Hematopoietic multipotent progenitor cell treated with erythropoietin and hydrocortisone succinate and interleukin-3 and kit ligand, for 17 days (in vitro differentiated cells): ENCODE data around the gene PF4V1.

Experiments
- DNase-seq: peaks from one replicate; pipeline ENCODE4 v3.0.0-alpha.2; 2015; ENCODE audit warnings: low spot score

Gene PF4V1

GRCh38 chr4:73847526-73848182 lies 5.4 kb upstream of the PF4V1 start:
- DNase-seq, result no peak

- DNase-seq, result no peak
Observed at GRCh38 chr4:73848183-73848777, 4.8 kb upstream of the PF4V1 start.

- DNase-seq, result no peak
Observed at GRCh38 chr4:73850261-73850970, 2.7 kb upstream of the PF4V1 start.

GRCh38 chr4:73851293-73851692 lies 1.8 kb upstream of the PF4V1 start:
- DNase-seq, result no peak

- DNase-seq, result no peak
Observed at GRCh38 chr4:73852771-73853170, 325 bp upstream of the PF4V1 start.

GRCh38 chr4:73853718-73854473 lies 800 bp downstream of the PF4V1 start:
- no peak for DNase-seq

GRCh38 chr4:73855406-73855805 lies 2.3 kb downstream of the PF4V1 start:
- no peak for DNase-seq

- no peak for DNase-seq
Observed at GRCh38 chr4:73856518-73856917, 3.4 kb downstream of the PF4V1 start.

GRCh38 chr4:73859614-73860088 lies 6.6 kb downstream of the PF4V1 start:
- no peak for DNase-seq

GRCh38 chr4:73860181-73860580 lies 7.1 kb downstream of the PF4V1 start:
- no peak for DNase-seq

GRCh38 chr4:73860917-73861316 lies 7.8 kb downstream of the PF4V1 start:
- DNase-seq, result no peak

GRCh38 chr4:73862322-73862721 lies 9.2 kb downstream of the PF4V1 start:
- DNase-seq, result no peak

- no peak for DNase-seq
Observed at GRCh38 chr4:73864365-73864764, 11.3 kb downstream of the PF4V1 start.

GRCh38 chr4:73864961-73865360 lies 11.9 kb downstream of the PF4V1 start:
- no peak for DNase-seq

- DNase-seq, result no peak
Observed at GRCh38 chr4:73865431-73866096, 12.5 kb downstream of the PF4V1 start.

- DNase-seq, result no peak
Observed at GRCh38 chr4:73866246-73866645, 13.2 kb downstream of the PF4V1 start.

GRCh38 chr4:73867783-73868182 lies 14.7 kb downstream of the PF4V1 start:
- no peak for DNase-seq

GRCh38 chr4:73868206-73869129 lies 15.4 kb downstream of the PF4V1 start:
- DNase-seq, result no peak

GRCh38 chr4:73869130-73870055 lies 16.3 kb downstream of the PF4V1 start, which contains the start of gene CXCL1:
Gene CXCL1, plus strand, starts transcription at chr4:73869393. Its CDS starts 78 bp downstream, at chr4:73869471.
- no peak for DNase-seq

GRCh38 chr4:73870260-73870659 lies 17.2 kb downstream of the PF4V1 start:
- no peak for DNase-seq
